PFSK-1 (cell line): ENCODE results near the gene FOCAD.

ENCODE experiments used
- FOXP2 ChIP-seq: optimal IDR thresholded peaks from 2 replicates; pipeline ENCODE3; 2011; ENCODE audit warnings: borderline replicate concordance, control low read depth, inconsistent platforms; ENCODE audit not compliant: insufficient read depth; ENCODE audit errors: extremely low read length, extremely low read depth
- POLR2AphosphoS5 ChIP-seq: IDR thresholded peaks from 2 replicates; pipeline ENCODE4 v1.6.1; 2012; ENCODE audit warnings: low read depth, mild to moderate bottlenecking, control low read depth, low read length, moderate library complexity
- SIN3A ChIP-seq: IDR thresholded peaks from 2 replicates; pipeline ENCODE4 v1.6.1; 2012; ENCODE audit warnings: mild to moderate bottlenecking, low read length, moderate library complexity, borderline replicate concordance; ENCODE audit not compliant: insufficient read depth
- TAF1 ChIP-seq: IDR thresholded peaks from 2 replicates; pipeline ENCODE4 v1.6.1; 2012; ENCODE audit warnings: low read length, control low read depth, borderline replicate concordance; ENCODE audit not compliant: insufficient read depth
- TF ChIP-seq, protein P1 (sequence below), 2 experiments: IDR thresholded peaks; 2 replicates each; pipeline versions ENCODE4 v1.6.1 to v1.8.0; 2011 to 2012; ENCODE audit warnings: low read depth in 2 of 2, low read length in 2 of 2, control low read depth in 1 of 2, inconsistent platforms in 1 of 2, mild to moderate bottlenecking in 1 of 2, moderate library complexity in 1 of 2; ENCODE audit not compliant: insufficient read depth in 1 of 2

DNA sequence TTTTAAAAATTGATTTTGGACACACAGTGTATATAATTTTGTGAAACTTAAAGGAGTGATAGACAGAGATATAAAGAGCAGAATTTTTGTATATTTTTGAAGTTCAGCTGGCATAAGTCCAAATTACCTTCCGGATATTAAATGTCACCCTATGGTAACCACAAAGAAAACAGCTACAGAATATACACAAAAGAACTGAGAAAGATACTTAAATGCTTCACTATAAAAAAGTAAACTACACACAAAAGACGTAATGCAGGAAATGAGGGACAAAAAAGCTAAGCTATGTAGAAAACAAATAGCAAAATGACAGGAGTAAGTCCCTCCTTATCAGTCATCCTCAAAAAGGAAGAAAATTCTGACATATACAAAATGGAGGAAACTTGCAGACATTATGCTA is 318.0 kb downstream of the FOCAD start:
- TF ChIP-seq TAF1 = no peak
- no peak for TF ChIP-seq SIN3A
- no peak for TF ChIP-seq POLR2AphosphoS5
- TF ChIP-seq, protein P1, sequence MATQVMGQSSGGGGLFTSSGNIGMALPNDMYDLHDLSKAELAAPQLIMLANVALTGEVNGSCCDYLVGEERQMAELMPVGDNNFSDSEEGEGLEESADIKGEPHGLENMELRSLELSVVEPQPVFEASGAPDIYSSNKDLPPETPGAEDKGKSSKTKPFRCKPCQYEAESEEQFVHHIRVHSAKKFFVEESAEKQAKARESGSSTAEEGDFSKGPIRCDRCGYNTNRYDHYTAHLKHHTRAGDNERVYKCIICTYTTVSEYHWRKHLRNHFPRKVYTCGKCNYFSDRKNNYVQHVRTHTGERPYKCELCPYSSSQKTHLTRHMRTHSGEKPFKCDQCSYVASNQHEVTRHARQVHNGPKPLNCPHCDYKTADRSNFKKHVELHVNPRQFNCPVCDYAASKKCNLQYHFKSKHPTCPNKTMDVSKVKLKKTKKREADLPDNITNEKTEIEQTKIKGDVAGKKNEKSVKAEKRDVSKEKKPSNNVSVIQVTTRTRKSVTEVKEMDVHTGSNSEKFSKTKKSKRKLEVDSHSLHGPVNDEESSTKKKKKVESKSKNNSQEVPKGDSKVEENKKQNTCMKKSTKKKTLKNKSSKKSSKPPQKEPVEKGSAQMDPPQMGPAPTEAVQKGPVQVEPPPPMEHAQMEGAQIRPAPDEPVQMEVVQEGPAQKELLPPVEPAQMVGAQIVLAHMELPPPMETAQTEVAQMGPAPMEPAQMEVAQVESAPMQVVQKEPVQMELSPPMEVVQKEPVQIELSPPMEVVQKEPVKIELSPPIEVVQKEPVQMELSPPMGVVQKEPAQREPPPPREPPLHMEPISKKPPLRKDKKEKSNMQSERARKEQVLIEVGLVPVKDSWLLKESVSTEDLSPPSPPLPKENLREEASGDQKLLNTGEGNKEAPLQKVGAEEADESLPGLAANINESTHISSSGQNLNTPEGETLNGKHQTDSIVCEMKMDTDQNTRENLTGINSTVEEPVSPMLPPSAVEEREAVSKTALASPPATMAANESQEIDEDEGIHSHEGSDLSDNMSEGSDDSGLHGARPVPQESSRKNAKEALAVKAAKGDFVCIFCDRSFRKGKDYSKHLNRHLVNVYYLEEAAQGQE (IDR thresholded peaks at IDR 0.05; ENCODE audit: insufficient read depth in 1 of 2, low read depth in 2 of 2, low read length in 2 of 2) = no peak
- TF ChIP-seq FOXP2 = no peak
